ENCODE results near the gene BICRA.

DNA sequence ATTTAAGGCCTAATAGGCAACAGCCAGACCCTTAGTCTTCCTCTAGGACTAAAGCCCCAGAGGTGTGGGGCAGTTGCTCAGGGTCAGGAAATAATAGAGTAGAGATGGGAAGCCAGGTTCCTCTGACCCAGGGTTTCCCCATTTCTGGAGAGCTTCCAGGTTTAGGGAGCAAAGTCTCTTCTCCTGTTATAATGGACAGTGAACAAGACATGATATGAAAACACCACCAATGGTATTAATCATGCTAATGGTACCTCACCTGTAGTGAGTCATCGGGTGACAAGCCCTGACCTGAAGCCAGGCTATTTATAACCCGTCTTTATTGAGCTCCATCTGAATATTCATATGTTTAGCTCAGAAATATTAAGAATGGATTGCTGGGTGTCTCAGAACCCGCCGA lies 24.6 kb downstream of the BICRA start:
- TF ChIP-seq, protein P1, sequence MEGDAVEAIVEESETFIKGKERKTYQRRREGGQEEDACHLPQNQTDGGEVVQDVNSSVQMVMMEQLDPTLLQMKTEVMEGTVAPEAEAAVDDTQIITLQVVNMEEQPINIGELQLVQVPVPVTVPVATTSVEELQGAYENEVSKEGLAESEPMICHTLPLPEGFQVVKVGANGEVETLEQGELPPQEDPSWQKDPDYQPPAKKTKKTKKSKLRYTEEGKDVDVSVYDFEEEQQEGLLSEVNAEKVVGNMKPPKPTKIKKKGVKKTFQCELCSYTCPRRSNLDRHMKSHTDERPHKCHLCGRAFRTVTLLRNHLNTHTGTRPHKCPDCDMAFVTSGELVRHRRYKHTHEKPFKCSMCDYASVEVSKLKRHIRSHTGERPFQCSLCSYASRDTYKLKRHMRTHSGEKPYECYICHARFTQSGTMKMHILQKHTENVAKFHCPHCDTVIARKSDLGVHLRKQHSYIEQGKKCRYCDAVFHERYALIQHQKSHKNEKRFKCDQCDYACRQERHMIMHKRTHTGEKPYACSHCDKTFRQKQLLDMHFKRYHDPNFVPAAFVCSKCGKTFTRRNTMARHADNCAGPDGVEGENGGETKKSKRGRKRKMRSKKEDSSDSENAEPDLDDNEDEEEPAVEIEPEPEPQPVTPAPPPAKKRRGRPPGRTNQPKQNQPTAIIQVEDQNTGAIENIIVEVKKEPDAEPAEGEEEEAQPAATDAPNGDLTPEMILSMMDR (IDR thresholded peaks at IDR 0.05; ENCODE audit: poor library complexity): no peak
- no peak for TF ChIP-seq EZH2 (IDR thresholded peaks at IDR 0.05; ENCODE audit: borderline replicate concordance)
- no peak for TF ChIP-seq EZH2phosphoT487 (IDR thresholded peaks at IDR 0.05; ENCODE audit: low read depth, severe bottlenecking, unreplicated experiment)

Measured in hepatocyte (in vitro differentiated cells).